Karpas-422 (cell line): ENCODE results near the gene DLL4. TPM values are rescaled to one million over a fixed set of nuclear protein-coding genes. Genes with fewer than 3 reads are reported as not detected.
"Not testable (repeated sequence)": the region's sequence is repeated elsewhere in the genome, so short reads cannot be mapped to it uniquely, and the experiment has no call there.

Source experiments
- DNase-seq: peaks from one replicate; pipeline ENCODE4 v3.0.0-alpha.2; 2015
- H2AFZ ChIP-seq: fragments of 200-600 bp; sonication (generic); 2 replicates; pipeline ENCODE4 v1.6.1; 2014; ENCODE audit warnings: antibody characterized with exemption, low read length, mixed read lengths
- H3K27ac ChIP-seq: fragments of 200-600 bp; sonication (generic); 2 replicates; pipeline ENCODE4 v1.5.1; 2014; ENCODE audit warnings: mild to moderate bottlenecking, low read length, moderate library complexity
- H3K27me3 ChIP-seq: fragments of 200-600 bp; sonication (generic); 2 replicates; pipeline ENCODE4 v1.6.1; 2014; ENCODE audit warnings: low read length, mixed read lengths
- H3K36me3 ChIP-seq: fragments of 200-600 bp; sonication (generic); 2 replicates; pipeline ENCODE4 v1.6.1; 2014; ENCODE audit warnings: low read length, mixed read lengths; ENCODE audit not compliant: insufficient read depth
- H3K4me1 ChIP-seq: fragments of 200-600 bp; sonication (generic); 2 replicates; pipeline ENCODE4 v1.6.1; 2014; ENCODE audit warnings: mild to moderate bottlenecking, low read length, mixed read lengths
- H3K4me2 ChIP-seq: fragments of 200-600 bp; sonication (generic); 2 replicates; pipeline ENCODE4 v1.6.1; 2014; ENCODE audit warnings: low read length, low read depth, mild to moderate bottlenecking; ENCODE audit not compliant: poor library complexity, severe bottlenecking
- H3K4me3 ChIP-seq: fragments of 200-600 bp; sonication (generic); 2 replicates; pipeline ENCODE4 v1.5.1; 2014; ENCODE audit warnings: mild to moderate bottlenecking, antibody characterized with exemption, low read length, mixed read lengths
- H3K79me2 ChIP-seq: fragments of 200-600 bp; sonication (generic); 2 replicates; pipeline ENCODE4 v1.6.1; 2014; ENCODE audit warnings: mild to moderate bottlenecking, low read length, mixed read lengths
- H3K9ac ChIP-seq: fragments of 200-600 bp; sonication (generic); 2 replicates; pipeline ENCODE4 v1.6.0; 2014; ENCODE audit warnings: low read length
- H3K9me2 ChIP-seq: fragments of 200-600 bp; sonication (generic), shearing (Covaris generic); replicated peaks from 2 replicates; pipeline ENCODE4 v1.6.0; 2014; ENCODE audit warnings: mild to moderate bottlenecking, low read length, moderate library complexity; ENCODE audit not compliant: insufficient read depth
- H3K9me3 ChIP-seq: fragments of 300-700, 200-600 bp; sonication (generic); 2 replicates; pipeline ENCODE4 v1.6.1; 2014; ENCODE audit warnings: low read length, mixed read lengths
- H4K20me1 ChIP-seq: fragments of 200-600 bp; sonication (generic); 2 replicates; pipeline ENCODE4 v1.6.1; 2014; ENCODE audit warnings: mild to moderate bottlenecking, antibody characterized with exemption, low read length, low read depth; ENCODE audit not compliant: insufficient read depth
- total RNA-seq: library from RNA; depleted of rRNA; stranded (reverse); fragments of >200 nt; shearing (Covaris generic); gene quantifications from 2 replicates; pipeline ENCODE4 v1.2.3, GENCODE V29; 2014; ENCODE audit warnings: low replicate concordance

DLL4 gene
- total RNA-seq, 1 experiment from 2014 or later: not detected

- no peak overlapping the region for H3K9ac ChIP-seq
These were observed 19.8 kb downstream of the DLL4 start for GRCh38 chr15:40948706-40949473.

GRCh38 chr15:40949756-40950207 lies 20.6 kb downstream of the DLL4 start:
- Histone ChIP-seq H2AFZ (no peak overlapping the region), H3K9me2 (no peaks in the 10 kb centered on the region), H3K4me3 (no peak overlapping the region), H3K79me2 (no peaks in the 10 kb centered on the region), H3K27me3 (no peaks in the 10 kb centered on the region), H3K4me1 (peaks cover 20% of the 10 kb centered on the region), H4K20me1 (no peaks in the 10 kb centered on the region), H3K27ac (no peak overlapping the region), H3K4me2 (no peak overlapping the region), H3K9me3 (no peaks in the 10 kb centered on the region), H3K36me3 (no peaks in the 10 kb centered on the region; the same call in 1 of the 2 replicates), H3K9ac (no peak overlapping the region)
- no peak for DNase-seq

More at GRCh38 chr15:40948706-40949473, 19.8 kb downstream of the DLL4 start:
- no peak overlapping the region for H3K4me2 ChIP-seq
- peaks cover 14% of the 10 kb centered on the region for H3K4me1 ChIP-seq
- no peaks in the 10 kb centered on the region for H3K9me3 ChIP-seq
- DNase-seq: no peak
- H3K9me2 ChIP-seq: no peaks in the 10 kb centered on the region
- no peaks in the 10 kb centered on the region for H3K79me2 ChIP-seq
- H2AFZ ChIP-seq: no peak overlapping the region
- H3K27ac ChIP-seq: no peak overlapping the region
- no peak overlapping the region for H3K4me3 ChIP-seq
- H4K20me1 ChIP-seq: no peaks in the 10 kb centered on the region
- H3K27me3 ChIP-seq: no peaks in the 10 kb centered on the region
- no peaks in the 10 kb centered on the region; the same call in 1 of the 2 replicates for H3K36me3 ChIP-seq

GRCh38 chr15:40951764-40952163 lies 22.6 kb downstream of the DLL4 start:
- no peak overlapping the region; the same call in 1 of the 2 replicates for H3K9ac ChIP-seq
- no peaks in the 10 kb centered on the region for H3K79me2 ChIP-seq
- H3K4me2 ChIP-seq: no peak overlapping the region
- no peak overlapping the region for H3K4me3 ChIP-seq
- H3K9me3 ChIP-seq: no peaks in the 10 kb centered on the region
- no peaks in the 10 kb centered on the region for H4K20me1 ChIP-seq
- no peak overlapping the region for H2AFZ ChIP-seq
- H3K27me3 ChIP-seq: no peaks in the 10 kb centered on the region
- H3K36me3 ChIP-seq: no peaks in the 10 kb centered on the region; the same call in 1 of the 2 replicates
- H3K27ac ChIP-seq: no peak overlapping the region
- no peak for DNase-seq
- H3K4me1 ChIP-seq: peaks cover 26% of the 10 kb centered on the region
- no peaks in the 10 kb centered on the region for H3K9me2 ChIP-seq

- no peak for DNase-seq
- Histone ChIP-seq H3K4me1 (peaks cover 26% of the 10 kb centered on the region), H3K79me2 (no peaks in the 10 kb centered on the region), H2AFZ (peak overlapping the region; percentile 61; the same call in 1 of the 2 replicates), H3K9me2 (no peaks in the 10 kb centered on the region), H3K36me3 (no peaks in the 10 kb centered on the region; the same call in 1 of the 2 replicates), H3K9me3 (no peaks in the 10 kb centered on the region), H3K9ac (peak overlapping the region; percentile 90), H3K4me3 (peak overlapping the region; percentile 75), H3K27me3 (no peaks in the 10 kb centered on the region), H3K4me2 (peak overlapping the region; percentile 84), H3K27ac (peak overlapping the region; percentile 70; the same call in 1 of the 2 replicates), H4K20me1 (no peaks in the 10 kb centered on the region)
These were observed 23.3 kb downstream of the DLL4 start for GRCh38 chr15:40952301-40952900.

- Histone ChIP-seq H3K36me3 (no peaks in the 10 kb centered on the region; the same call in 1 of the 2 replicates), H3K9me3 (no peaks in the 10 kb centered on the region), H3K4me3 (peak within 1 kb of the TSS; percentile 75), H2AFZ (peak within 1 kb of the TSS; percentile 61), H3K9me2 (no peaks in the 10 kb centered on the region), H3K27ac (peak within 1 kb of the TSS; percentile 70; the same call in 1 of the 2 replicates), H3K4me2 (peak within 1 kb of the TSS; percentile 84), H4K20me1 (no peaks in the 10 kb centered on the region), H3K4me1 (peaks cover 26% of the 10 kb centered on the region), H3K27me3 (no peaks in the 10 kb centered on the region), H3K79me2 (no peaks in the 10 kb centered on the region), H3K9ac (peak within 1 kb of the TSS; percentile 90)
- DNase-seq: peak; percentile 98
These were observed 24.0 kb downstream of the DLL4 start, which contains the start of gene CHAC1 for GRCh38 chr15:40952901-40953712. Gene CHAC1 (plus strand): TSS chr15:40953471. CDS start chr15:40953584, 113 bp downstream.

- Histone ChIP-seq H4K20me1 (no peaks in the 10 kb centered on the region), H3K4me2 (peak overlapping the region; percentile 84), H3K9me3 (no peaks in the 10 kb centered on the region), H3K27me3 (no peaks in the 10 kb centered on the region), H3K4me1 (peaks cover 26% of the 10 kb centered on the region), H2AFZ (no peak overlapping the region), H3K9me2 (no peaks in the 10 kb centered on the region), H3K9ac (peak overlapping the region; percentile 79), H3K27ac (no peak overlapping the region; the same call in 1 of the 2 replicates), H3K79me2 (no peaks in the 10 kb centered on the region), H3K36me3 (no peaks in the 10 kb centered on the region; the same call in 1 of the 2 replicates), H3K4me3 (peak overlapping the region; percentile 75)
- no peak for DNase-seq
These were observed 24.6 kb downstream of the DLL4 start for GRCh38 chr15:40953713-40954074.

- H3K79me2 ChIP-seq, H3K9me2 ChIP-seq, H4K20me1 ChIP-seq, DNase-seq, H3K9me3 ChIP-seq, H3K27ac ChIP-seq, H3K27me3 ChIP-seq, H3K36me3 ChIP-seq, H2AFZ ChIP-seq: not testable (repeated sequence)
- H3K4me2 ChIP-seq: peak overlapping the region; percentile 84
- peaks cover 26% of the 10 kb centered on the region for H3K4me1 ChIP-seq
- H3K4me3 ChIP-seq: peak overlapping the region; percentile 75; the same call in 1 of the 2 replicates
- peak overlapping the region; percentile 79 for H3K9ac ChIP-seq
These were observed 25.2 kb downstream of the DLL4 start for GRCh38 chr15:40954158-40954848.
